ENCODE data around the gene ARFIP2.

ARFIP2 gene

GRCh38 chr11:6480299-6480914, 724 bp downstream of the ARFIP2 start:
- peak; percentile 30 for FAIRE-seq
- no peak for TF ChIP-seq TAF1 (IDR thresholded peaks at IDR 0.05; ENCODE audit: borderline replicate concordance, low read depth, low read length)
- TF ChIP-seq POLR2A (IDR thresholded peaks at IDR 0.05; ENCODE audit: low read depth, low read length), result no peak
- TF ChIP-seq POLR2AphosphoS5 (IDR thresholded peaks at IDR 0.05; ENCODE audit: low read depth, low read length), result no peak
- no peak for DNase-seq (ENCODE audit: insufficient read length)

DNA sequence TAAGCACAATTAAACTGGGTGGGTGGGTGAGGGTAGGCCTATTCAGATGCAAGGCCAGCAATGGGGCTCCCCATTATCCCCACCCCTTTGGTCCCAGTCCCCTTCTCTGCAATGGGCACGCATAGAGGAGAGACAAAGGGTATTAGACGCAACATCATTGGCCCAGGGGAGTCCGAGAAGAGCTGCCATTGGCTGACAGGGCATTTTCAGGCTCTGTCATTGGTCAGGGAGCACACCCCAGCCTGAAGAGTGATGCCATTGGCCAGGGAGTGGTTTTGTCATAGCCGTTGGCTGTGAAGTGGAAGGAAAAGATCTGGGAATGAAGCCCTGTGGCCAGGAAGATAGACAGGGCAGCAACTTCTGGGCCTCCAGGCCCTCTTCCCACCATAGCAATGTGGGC, 4.6 kb downstream of the ARFIP2 start:
- DNase-seq (ENCODE audit: insufficient read length) (no peak), FAIRE-seq (no peak)
- TF ChIP-seq TAF1 (IDR thresholded peaks at IDR 0.05; ENCODE audit: borderline replicate concordance, low read depth, low read length) (no peak), POLR2A (IDR thresholded peaks at IDR 0.05; ENCODE audit: low read depth, low read length) (no peak), POLR2AphosphoS5 (IDR thresholded peaks at IDR 0.05; ENCODE audit: low read depth, low read length) (no peak)

- TF ChIP-seq TAF1 (IDR thresholded peaks at IDR 0.05; ENCODE audit: borderline replicate concordance, low read depth, low read length) (no peak), POLR2A (IDR thresholded peaks at IDR 0.05; ENCODE audit: low read depth, low read length) (no peak), POLR2AphosphoS5 (IDR thresholded peaks at IDR 0.05; ENCODE audit: low read depth, low read length) (no peak)
Observed at GRCh38 chr11:6475936-6476335, 5.2 kb downstream of the ARFIP2 start.

GRCh38 chr11:6474806-6475500, 6.2 kb downstream of the ARFIP2 start:
- FAIRE-seq (no peak), DNase-seq (ENCODE audit: insufficient read length) (no peak)
- TF ChIP-seq POLR2AphosphoS5 (IDR thresholded peaks at IDR 0.05; ENCODE audit: low read depth, low read length) (no peak), TAF1 (IDR thresholded peaks at IDR 0.05; ENCODE audit: borderline replicate concordance, low read depth, low read length) (no peak), POLR2A (IDR thresholded peaks at IDR 0.05; ENCODE audit: low read depth, low read length) (no peak)

More at GRCh38 chr11:6475936-6476335, 5.2 kb downstream of the ARFIP2 start:
- DNase-seq (ENCODE audit: insufficient read length), result no peak
- FAIRE-seq, result no peak

DNA sequence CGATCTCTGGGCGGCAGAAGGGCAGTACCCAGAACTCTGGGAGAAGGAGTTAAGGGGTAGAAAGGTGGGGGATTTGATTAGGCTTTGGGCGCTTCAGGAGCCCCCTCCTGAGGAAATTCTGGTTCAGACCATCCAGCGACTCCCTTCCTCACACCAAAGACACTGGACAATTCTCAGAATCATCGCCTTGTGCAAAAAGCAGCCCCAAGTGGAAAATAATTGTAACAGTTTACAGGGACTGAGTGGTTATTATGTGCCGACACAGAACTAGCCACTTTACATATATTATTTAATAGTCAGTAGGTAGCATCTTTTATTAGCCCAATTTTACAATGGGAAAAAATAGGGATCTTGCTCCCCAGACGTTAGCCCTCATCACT, 6.7 kb downstream of the ARFIP2 start:
- TF ChIP-seq POLR2AphosphoS5 (IDR thresholded peaks at IDR 0.05; ENCODE audit: low read depth, low read length) (no peak), TAF1 (IDR thresholded peaks at IDR 0.05; ENCODE audit: borderline replicate concordance, low read depth, low read length) (no peak), POLR2A (IDR thresholded peaks at IDR 0.05; ENCODE audit: low read depth, low read length) (no peak)
- DNase-seq (ENCODE audit: insufficient read length), result no peak
- no peak for FAIRE-seq

GRCh38 chr11:6473451-6474412, 7.4 kb downstream of the ARFIP2 start, which contains the start of gene TRIM3:
TSS of gene TRIM3 (minus strand) at chr11:6473941. CDS start at chr11:6465695, 8,246 bp downstream.
- FAIRE-seq (peak; percentile 88), DNase-seq (ENCODE audit: insufficient read length) (peak; percentile 87)
- TF ChIP-seq POLR2AphosphoS5 (IDR thresholded peaks at IDR 0.05; ENCODE audit: low read depth, low read length) (no peak), POLR2A (IDR thresholded peaks at IDR 0.05; ENCODE audit: low read depth, low read length) (peak; percentile 59; the same call in 1 of the 2 replicates)

DNA sequence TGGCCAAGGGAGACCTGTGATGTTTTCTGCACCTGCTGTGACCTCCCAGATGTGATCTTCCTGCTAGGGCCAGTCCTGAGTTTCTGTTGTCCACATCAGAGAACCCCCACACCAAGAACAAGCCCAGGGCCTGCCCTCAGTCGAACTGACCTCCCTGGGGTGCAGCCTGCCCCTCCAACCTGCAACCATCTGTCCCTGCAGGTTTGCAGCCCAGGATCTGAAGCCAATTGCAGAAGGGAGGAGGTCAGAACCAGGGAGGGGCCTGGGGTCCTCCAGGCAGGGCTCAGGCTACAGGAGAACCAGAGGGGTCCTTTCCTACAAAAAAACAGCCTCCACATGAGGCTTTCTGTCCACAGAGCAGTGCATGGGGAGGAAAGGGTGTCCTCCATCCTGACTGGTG, 8.2 kb downstream of the ARFIP2 start:
- FAIRE-seq (peak; percentile 27), DNase-seq (ENCODE audit: insufficient read length) (no peak)
- TF ChIP-seq POLR2AphosphoS5 (IDR thresholded peaks at IDR 0.05; ENCODE audit: low read depth, low read length), result no peak

GRCh38 chr11:6469599-6469998, 11.5 kb downstream of the ARFIP2 start:
- FAIRE-seq, result no peak
- TF ChIP-seq TAF1 (IDR thresholded peaks at IDR 0.05; ENCODE audit: borderline replicate concordance, low read depth, low read length) (no peak), POLR2A (IDR thresholded peaks at IDR 0.05; ENCODE audit: low read depth, low read length) (no peak), POLR2AphosphoS5 (IDR thresholded peaks at IDR 0.05; ENCODE audit: low read depth, low read length) (no peak)

DNA sequence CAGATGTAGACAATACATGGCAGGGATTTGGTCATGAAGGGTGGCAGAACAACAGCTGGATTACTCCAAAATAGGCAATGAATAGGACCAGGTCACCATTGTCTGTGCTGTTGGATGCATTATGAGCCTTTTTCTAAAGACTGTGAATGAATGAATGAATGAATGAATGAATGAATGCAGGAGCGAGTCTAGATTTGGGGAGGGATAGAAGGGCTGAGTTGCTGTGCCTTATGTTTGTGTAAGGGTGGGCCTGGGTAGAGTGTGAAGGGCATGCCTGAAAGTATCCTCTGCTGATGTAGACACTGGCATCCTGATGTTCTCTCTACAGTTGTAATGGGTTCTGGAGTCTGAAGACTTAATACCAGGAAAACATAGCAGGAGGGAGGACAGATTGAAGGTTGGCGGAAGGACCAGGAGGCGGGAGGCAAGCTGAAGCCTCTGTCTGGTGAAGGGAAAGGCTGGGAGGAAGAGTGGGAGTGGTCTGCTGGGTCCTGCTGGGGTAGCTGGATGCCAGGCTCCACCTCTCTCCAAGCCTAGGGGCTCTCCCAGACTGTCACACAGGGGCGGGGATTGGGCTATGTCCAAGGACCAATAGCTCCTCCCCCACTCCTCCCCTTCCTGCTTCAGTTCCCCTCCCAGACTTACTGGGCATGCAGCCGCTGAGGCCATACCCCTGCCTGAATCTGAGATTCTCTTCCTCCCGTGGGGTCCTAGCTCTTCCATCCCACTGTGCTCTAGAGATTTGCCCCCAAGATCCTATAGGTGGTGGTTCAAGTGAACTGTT, 12.2 kb downstream of the ARFIP2 start:
- TF ChIP-seq TAF1 (IDR thresholded peaks at IDR 0.05; ENCODE audit: borderline replicate concordance, low read depth, low read length) (no peak), POLR2AphosphoS5 (IDR thresholded peaks at IDR 0.05; ENCODE audit: low read depth, low read length) (no peak)
- DNase-seq (ENCODE audit: insufficient read length), result peak; percentile 60
- peak; percentile 94 for FAIRE-seq

More at GRCh38 chr11:6469599-6469998, 11.5 kb downstream of the ARFIP2 start:
- no peak for DNase-seq (ENCODE audit: insufficient read length)

GRCh38 chr11:6459099-6459450, 22.1 kb downstream of the ARFIP2 start:
- TF ChIP-seq POLR2A (IDR thresholded peaks at IDR 0.05; ENCODE audit: low read depth, low read length) (no peak), TAF1 (IDR thresholded peaks at IDR 0.05; ENCODE audit: borderline replicate concordance, low read depth, low read length) (no peak), POLR2AphosphoS5 (IDR thresholded peaks at IDR 0.05; ENCODE audit: low read depth, low read length) (no peak)
- no peak for DNase-seq (ENCODE audit: insufficient read length)

More at GRCh38 chr11:6459099-6459450, 22.1 kb downstream of the ARFIP2 start:
- no peak for FAIRE-seq

Data from GM12892 (cell line).